GM18909 (cell line): ENCODE measurements around the gene KREMEN2.

Source experiments
- ATAC-seq: cut with Tn5 transposase; IDR thresholded peaks from one replicate; pipeline ENCODE4 v1.9.1; 2021; ENCODE audit warnings: mild to moderate bottlenecking; ENCODE audit not compliant: unreplicated experiment, poor library complexity

Gene KREMEN2

GRCh38 chr16:2992383-2993081 is 28.5 kb downstream of the KREMEN2 start:
- ATAC-seq: no peak

GRCh38 chr16:2996298-2996697 is 32.2 kb downstream of the KREMEN2 start:
- ATAC-seq: no peak

DNA sequence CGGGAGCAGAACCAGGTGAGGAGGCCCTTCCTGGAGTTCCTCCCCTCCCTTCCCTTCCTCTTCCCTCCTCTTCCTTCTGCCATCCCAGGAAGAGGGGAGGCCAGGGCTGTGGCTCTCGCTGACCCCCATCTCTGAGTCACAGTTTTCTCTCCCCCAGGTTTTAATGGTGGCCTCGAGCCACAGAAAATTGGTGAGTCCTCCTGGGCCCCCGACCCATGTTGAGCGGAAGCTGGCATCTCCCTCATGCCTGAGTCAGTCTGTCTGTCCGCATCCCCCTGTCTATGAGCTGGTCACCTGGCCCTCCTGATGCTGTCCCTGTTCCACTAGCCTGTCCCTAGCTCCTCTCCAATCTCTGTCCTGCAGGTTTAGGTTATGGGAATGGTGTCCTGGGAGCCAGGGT is 35.9 kb downstream of the KREMEN2 start:
- ATAC-seq: no peak

GRCh38 chr16:3000540-3000939 is 36.5 kb downstream of the KREMEN2 start:
- no peak for ATAC-seq

DNA sequence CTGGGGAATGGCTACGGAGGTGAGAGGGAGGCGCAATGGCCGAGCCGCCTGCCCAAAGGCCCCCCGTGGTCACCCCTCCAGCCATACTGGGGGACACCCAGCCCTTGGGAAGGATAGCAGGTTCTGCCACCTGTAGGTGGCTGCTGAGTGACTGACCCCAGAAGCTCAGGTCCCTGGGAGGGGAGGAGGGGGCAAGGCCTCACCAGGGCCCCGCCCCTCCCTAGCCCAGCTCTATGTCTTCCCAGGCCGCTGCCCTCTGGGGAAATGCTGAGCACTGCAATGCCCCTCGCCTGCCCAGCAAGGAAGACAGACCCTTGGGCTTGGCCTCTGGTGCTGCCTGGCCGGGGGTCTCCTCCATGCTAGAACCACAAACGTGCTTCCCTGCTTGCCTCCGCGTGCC is 37.2 kb downstream of the KREMEN2 start:
- ATAC-seq: no peak

DNA sequence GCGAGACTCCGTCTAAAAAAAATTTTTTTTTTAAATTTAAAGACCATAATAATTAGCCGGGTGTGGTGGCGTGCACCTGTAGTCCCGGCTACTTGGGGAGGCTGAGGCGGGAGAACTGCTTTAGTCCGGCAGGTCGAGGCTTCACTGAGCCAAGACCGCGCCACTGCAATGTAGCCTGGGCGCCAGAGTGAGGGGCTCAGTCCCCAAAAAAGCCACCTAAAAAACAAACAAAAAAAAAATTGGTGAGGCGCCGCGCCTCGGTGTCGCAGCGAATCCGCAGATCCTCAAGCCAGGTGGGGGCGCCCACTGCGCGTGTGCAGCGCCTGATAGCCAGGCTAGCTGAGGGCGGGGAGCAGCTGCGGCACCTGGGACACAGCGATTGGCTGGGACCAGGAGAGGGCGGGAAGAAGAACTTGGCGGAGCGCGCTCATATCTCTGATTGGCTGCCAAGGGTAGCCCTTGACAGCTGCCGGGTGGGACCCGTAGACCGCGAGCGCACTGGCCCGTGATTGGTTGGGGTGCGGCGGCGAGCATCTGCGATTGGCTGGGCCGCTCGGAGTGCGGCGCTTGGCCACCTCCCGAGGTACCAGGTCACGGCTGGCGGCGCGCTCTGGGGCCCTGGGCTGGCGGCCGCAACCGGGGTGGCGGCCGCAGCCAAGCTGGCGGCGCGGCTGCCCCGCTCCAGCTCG is 39.7 kb downstream of the KREMEN2 start:
- peak; percentile 93 for ATAC-seq

DNA sequence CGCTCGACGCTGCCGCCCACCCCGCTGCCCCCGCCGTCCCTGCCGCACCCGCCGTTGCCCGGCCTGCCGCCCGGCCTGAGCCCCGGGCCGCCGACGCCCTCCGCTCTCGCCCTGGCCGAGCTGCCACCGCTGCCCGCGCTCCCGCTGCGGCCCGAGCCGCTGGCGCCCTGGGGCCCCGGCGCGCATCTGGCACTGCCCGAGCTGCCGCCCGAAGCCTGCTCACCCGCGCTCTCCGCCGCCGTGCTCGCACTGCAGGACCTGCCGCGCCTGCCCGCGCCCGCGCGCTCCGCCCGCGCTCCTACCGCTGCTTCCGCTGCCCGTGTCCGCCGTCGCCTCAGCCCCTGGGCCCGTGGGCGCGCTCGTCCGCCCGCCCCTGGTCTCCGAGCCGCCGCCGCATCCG is 40.2 kb downstream of the KREMEN2 start:
- peak; percentile 18 for ATAC-seq

- ATAC-seq: no peak
Measured at GRCh38 chr16:3004781-3005284, 40.8 kb downstream of the KREMEN2 start.

DNA sequence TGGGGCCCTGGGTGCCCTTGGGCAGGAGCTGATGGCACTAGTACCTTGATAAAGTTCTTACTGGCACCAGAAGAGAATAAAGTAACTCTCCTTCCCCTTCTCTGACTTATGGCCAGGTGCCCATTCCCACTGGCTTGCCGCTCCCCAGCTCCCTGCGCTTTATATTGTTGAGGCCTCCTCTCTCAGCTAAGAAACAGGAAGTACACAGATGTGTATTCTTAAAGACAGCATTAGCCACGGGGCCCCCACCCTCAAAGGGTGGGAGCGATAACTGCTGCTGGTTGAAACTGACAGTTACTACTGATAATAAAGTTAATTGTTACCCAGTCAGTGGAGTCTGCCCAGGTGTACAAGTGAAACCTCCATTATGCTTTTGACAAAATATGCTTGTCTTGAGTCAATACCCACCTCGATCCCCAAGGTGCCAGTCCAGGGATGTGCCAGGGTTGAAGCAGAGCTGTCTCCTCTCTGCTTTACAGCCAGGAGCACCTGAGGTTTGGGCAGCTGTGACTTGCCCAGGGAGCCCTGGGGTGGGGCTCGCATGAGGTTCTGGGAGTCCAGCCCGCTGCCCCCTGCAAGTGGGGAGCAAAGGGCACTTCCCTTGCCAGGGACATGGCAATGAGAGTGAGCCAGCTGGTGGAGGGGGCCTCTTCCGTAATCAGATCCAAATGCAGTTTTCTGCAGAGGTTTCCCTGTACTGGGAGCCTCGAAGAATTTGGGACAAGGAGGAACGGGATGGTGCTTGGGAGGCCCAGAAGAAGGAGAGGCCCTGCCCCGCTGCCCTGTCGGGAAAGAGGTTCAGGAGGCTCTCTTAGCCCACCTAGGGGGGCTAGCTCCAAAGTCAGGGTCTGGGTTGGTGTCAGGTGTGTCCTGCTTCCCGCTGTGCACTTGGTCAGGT is 43.2 kb downstream of the KREMEN2 start:
- no peak for ATAC-seq

- ATAC-seq: no peak
Measured at GRCh38 chr16:3007957-3008689, 44.0 kb downstream of the KREMEN2 start.

DNA sequence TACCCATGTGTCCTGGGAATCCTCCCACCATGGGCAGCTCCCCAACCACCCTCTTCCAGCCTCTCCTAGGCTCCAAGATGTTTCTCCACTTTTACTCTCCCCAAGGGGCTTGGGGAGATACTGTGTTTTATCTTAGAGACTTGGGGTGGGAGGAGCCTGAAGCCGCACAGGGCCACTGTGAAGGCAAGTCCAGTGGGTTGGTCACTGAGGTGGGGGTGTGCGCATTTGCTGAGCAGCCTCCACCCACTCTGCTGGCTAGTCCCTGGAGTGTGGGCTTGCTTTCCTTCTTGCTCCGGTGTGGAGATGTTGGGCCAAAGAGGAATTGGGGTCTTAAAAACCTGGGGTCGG is 44.6 kb downstream of the KREMEN2 start:
- no peak for ATAC-seq

- ATAC-seq: no peak
Measured at GRCh38 chr16:3009568-3010390, 45.7 kb downstream of the KREMEN2 start.

DNA sequence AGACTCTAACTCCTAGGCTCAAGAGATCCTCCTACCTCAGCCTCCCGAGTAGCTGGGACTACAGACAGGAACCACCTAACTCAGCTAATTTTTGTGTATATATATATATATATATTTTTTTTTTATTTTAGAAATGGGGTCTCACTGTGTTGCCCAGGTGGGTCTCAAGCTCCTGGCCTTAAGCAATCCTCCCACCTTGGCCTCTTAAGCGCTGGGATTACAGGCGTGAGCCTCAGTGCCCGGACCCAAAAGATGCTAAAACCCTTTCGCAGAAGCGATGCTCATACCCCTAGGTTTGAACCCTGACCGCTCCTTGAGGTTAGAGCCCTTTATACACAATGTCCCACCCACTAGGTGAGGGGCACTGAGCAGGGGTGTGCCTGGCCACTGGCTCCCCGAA is 46.4 kb downstream of the KREMEN2 start:
- ATAC-seq: no peak

GRCh38 chr16:3012246-3012645 is 48.2 kb downstream of the KREMEN2 start:
- no peak for ATAC-seq

DNA sequence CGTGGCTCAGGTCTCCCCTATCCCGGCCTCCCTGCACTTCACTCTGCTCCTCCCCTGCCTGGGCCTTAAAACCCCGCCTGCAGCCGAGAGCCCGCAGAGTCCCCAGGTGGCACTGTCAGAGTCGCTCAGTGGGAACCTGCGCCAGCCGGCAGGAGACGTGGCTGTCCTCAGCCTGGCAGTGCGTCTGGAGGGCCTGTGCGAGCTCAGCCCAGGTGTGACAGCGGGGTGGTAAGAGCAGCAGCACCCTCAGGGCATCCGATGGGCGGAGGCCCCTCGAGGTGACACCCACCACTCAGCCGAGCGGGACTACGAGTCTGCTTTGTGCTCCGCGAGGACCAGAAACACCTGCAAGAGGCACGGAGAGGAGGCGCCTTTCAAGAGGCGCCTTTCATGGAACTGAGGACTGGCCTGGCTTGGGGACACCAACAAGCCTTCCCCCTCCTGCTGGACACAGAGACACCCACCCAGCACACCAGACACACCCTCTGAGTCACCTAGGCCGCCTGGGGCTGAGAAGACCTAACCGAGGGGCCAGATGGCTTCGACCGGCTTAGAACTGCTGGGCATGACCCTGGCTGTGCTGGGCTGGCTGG is 48.8 kb downstream of the KREMEN2 start, which contains the start of gene CLDN9:
Gene CLDN9 (plus strand): TSS at position 96 of the 593 bp plus-strand sequence. CDS start 440 bp downstream, at position 536.
- no peak for ATAC-seq

DNA sequence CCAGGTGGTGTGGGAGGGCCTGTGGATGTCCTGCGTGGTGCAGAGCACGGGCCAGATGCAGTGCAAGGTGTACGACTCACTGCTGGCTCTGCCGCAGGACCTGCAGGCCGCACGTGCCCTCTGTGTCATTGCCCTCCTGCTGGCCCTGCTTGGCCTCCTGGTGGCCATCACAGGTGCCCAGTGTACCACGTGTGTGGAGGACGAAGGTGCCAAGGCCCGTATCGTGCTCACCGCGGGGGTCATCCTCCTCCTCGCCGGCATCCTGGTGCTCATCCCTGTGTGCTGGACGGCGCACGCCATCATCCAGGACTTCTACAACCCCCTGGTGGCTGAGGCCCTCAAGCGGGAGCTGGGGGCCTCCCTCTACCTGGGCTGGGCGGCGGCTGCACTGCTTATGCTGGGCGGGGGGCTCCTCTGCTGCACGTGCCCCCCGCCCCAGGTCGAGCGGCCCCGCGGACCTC is 49.4 kb downstream of the KREMEN2 start:
- no peak for ATAC-seq

- no peak for ATAC-seq
Measured at GRCh38 chr16:3013998-3014690, 50.1 kb downstream of the KREMEN2 start.

GRCh38 chr16:3014971-3015370 is 50.9 kb downstream of the KREMEN2 start:
- no peak for ATAC-seq
